ENCODE measurements around the gene TRIP12. TPM values are rescaled to one million over a fixed set of nuclear protein-coding genes. Genes with fewer than 3 reads are reported as not detected.
"Not testable (repeated sequence)": the region's sequence is repeated elsewhere in the genome, so short reads cannot be mapped to it uniquely, and the experiment has no call there.

The TRIP12 gene
- total RNA-seq, 1 experiment from 2014 or later, result 252 TPM

- H3K27ac Mint-ChIP-seq (ENCODE audit: unreplicated experiment), result no peak overlapping the region
- BruUV-seq (replicated peaks), result no TSS peak
- H3K27me3 Mint-ChIP-seq (ENCODE audit: unreplicated experiment), result no peaks in the 10 kb centered on the region
- H3K4me1 Mint-ChIP-seq (ENCODE audit: low read depth, unreplicated experiment), result no peaks in the 10 kb centered on the region
- TF ChIP-seq CTCF (IDR thresholded peaks at IDR 0.05; ENCODE audit: unreplicated experiment), result no peak
- no peaks in the 10 kb centered on the region for H3K9me3 Mint-ChIP-seq (ENCODE audit: low read depth, unreplicated experiment)
- H3K4me3 Mint-ChIP-seq (ENCODE audit: low read depth, unreplicated experiment), result no peak overlapping the region
- CTCF ChIA-PET, result no interaction called here
- H3K36me3 Mint-ChIP-seq (ENCODE audit: insufficient read depth, unreplicated experiment), result peaks cover 39% of the 10 kb centered on the region
- DNase-seq, result no peak
- intact Hi-C loops (cut with micrococcal nuclease; ENCODE audit: unreplicated experiment), result no loop called here
Observed at GRCh38 chr2:229774237-229774636, 147.6 kb downstream of the TRIP12 start.

GRCh38 chr2:229768235-229768634 lies 153.6 kb downstream of the TRIP12 start:
- H3K27me3 Mint-ChIP-seq (ENCODE audit: unreplicated experiment), result no peaks in the 10 kb centered on the region
- CTCF ChIA-PET, result no interaction called here
- H3K4me1 Mint-ChIP-seq (ENCODE audit: low read depth, unreplicated experiment), result no peaks in the 10 kb centered on the region
- no peak overlapping the region for H3K27ac Mint-ChIP-seq (ENCODE audit: unreplicated experiment)
- no peak for DNase-seq
- H3K36me3 Mint-ChIP-seq (ENCODE audit: insufficient read depth, unreplicated experiment), result peaks cover 45% of the 10 kb centered on the region
- no peak for TF ChIP-seq CTCF (IDR thresholded peaks at IDR 0.05; ENCODE audit: unreplicated experiment)
- H3K9me3 Mint-ChIP-seq (ENCODE audit: low read depth, unreplicated experiment), result no peaks in the 10 kb centered on the region
- no peak overlapping the region for H3K4me3 Mint-ChIP-seq (ENCODE audit: low read depth, unreplicated experiment)
- no TSS peak for BruUV-seq (replicated peaks)
- intact Hi-C loops (cut with micrococcal nuclease; ENCODE audit: unreplicated experiment), result no loop called here

- BruUV-seq (replicated peaks), result no TSS peak
- no peaks in the 10 kb centered on the region for H3K4me1 Mint-ChIP-seq (ENCODE audit: low read depth, unreplicated experiment)
- H3K27me3 Mint-ChIP-seq (ENCODE audit: unreplicated experiment), result no peaks in the 10 kb centered on the region
- intact Hi-C loops (cut with micrococcal nuclease; ENCODE audit: unreplicated experiment), result no loop called here
- no peaks in the 10 kb centered on the region for H3K9me3 Mint-ChIP-seq (ENCODE audit: low read depth, unreplicated experiment)
- peaks cover 45% of the 10 kb centered on the region for H3K36me3 Mint-ChIP-seq (ENCODE audit: insufficient read depth, unreplicated experiment)
- CTCF ChIA-PET, result no interaction called here
- H3K27ac Mint-ChIP-seq (ENCODE audit: unreplicated experiment), result no peak overlapping the region
- no peak overlapping the region for H3K4me3 Mint-ChIP-seq (ENCODE audit: low read depth, unreplicated experiment)
- TF ChIP-seq CTCF (IDR thresholded peaks at IDR 0.05; ENCODE audit: unreplicated experiment), result no peak
- no peak for DNase-seq
Observed at GRCh38 chr2:229765721-229766120, 156.1 kb downstream of the TRIP12 start.

- no peak for DNase-seq
- peaks cover 31% of the 10 kb centered on the region for H3K36me3 Mint-ChIP-seq (ENCODE audit: insufficient read depth, unreplicated experiment)
- no peaks in the 10 kb centered on the region for H3K4me1 Mint-ChIP-seq (ENCODE audit: low read depth, unreplicated experiment)
- intact Hi-C loops (cut with micrococcal nuclease; ENCODE audit: unreplicated experiment), result no loop called here
- H3K4me3 Mint-ChIP-seq (ENCODE audit: low read depth, unreplicated experiment), result no peak overlapping the region
- no peaks in the 10 kb centered on the region for H3K9me3 Mint-ChIP-seq (ENCODE audit: low read depth, unreplicated experiment)
- no peak for TF ChIP-seq CTCF (IDR thresholded peaks at IDR 0.05; ENCODE audit: unreplicated experiment)
- H3K27ac Mint-ChIP-seq (ENCODE audit: unreplicated experiment), result no peak overlapping the region
- CTCF ChIA-PET, result no interaction called here
- no peaks in the 10 kb centered on the region for H3K27me3 Mint-ChIP-seq (ENCODE audit: unreplicated experiment)
- BruUV-seq (replicated peaks), result no TSS peak
Observed at GRCh38 chr2:229761663-229762062, 160.1 kb downstream of the TRIP12 start.

- intact Hi-C loops (cut with micrococcal nuclease; ENCODE audit: unreplicated experiment); H3K4me1 Mint-ChIP-seq (ENCODE audit: low read depth, unreplicated experiment); H3K9me3 Mint-ChIP-seq (ENCODE audit: low read depth, unreplicated experiment); DNase-seq; H3K27me3 Mint-ChIP-seq (ENCODE audit: unreplicated experiment); CTCF ChIA-PET; H3K27ac Mint-ChIP-seq (ENCODE audit: unreplicated experiment); H3K4me3 Mint-ChIP-seq (ENCODE audit: low read depth, unreplicated experiment); H3K36me3 Mint-ChIP-seq (ENCODE audit: insufficient read depth, unreplicated experiment); BruUV-seq (replicated peaks): not testable (repeated sequence)
Observed at GRCh38 chr2:229757462-229757861, 164.3 kb downstream of the TRIP12 start.

All from Calu3 (cell line).